Glomerular visceral epithelial cell (primary cell): ENCODE measurements around the gene NMNAT3.

ENCODE experiments used
- DNase-seq: peaks from one replicate; pipeline ENCODE4 v3.0.0-alpha.2; 2016; ENCODE audit errors: extremely low spot score

The NMNAT3 gene

GRCh38 chr3:139521144-139521543 is 156.6 kb downstream of the NMNAT3 start:
- DNase-seq, result no peak

DNA sequence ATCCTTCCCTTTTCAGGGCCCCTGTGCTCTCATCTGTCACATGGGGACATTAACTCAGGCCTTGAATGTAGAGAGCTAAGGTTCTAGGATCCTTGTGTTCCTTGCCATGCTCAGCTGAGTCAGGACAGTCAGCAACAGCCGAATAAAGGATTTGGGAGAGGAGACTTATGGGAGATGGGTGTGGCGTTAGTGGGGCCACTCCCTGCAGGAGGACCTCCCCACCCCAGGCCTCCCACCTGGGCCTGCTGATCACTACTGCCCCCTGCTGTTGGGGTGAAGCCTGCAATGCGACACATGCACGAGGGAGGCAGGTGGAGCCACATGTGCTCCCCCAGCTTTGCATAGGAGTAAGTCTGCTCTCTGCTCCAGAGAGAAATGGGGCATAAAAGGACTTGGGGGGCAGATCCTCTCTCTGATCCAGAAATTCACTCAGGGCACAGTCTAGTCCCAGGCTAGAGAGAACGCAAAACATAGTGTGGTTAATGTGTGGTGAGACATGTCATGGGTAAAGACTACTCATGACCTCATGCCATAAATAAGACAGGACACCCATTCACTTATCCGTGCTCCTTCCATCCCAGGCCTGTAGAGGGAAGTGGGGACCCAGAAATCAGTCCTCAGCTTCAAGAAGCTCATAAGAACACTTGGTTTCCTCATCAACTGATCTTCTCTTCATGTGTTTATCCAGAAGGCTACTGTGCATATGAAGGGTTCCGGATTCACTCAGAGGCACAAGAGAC is 157.6 kb downstream of the NMNAT3 start:
- peak; percentile 14 for DNase-seq

- DNase-seq, result no peak
Measured at GRCh38 chr3:139518926-139519842, 158.6 kb downstream of the NMNAT3 start.

GRCh38 chr3:139518306-139518705 is 159.5 kb downstream of the NMNAT3 start:
- no peak for DNase-seq

- no peak for DNase-seq
Measured at GRCh38 chr3:139517321-139518065, 160.3 kb downstream of the NMNAT3 start.

- no peak for DNase-seq
Measured at GRCh38 chr3:139514741-139515140, 163.0 kb downstream of the NMNAT3 start.
